HL-60 (cell line): ENCODE results near the gene COP1.

Experiments
- DNase-seq, 2 experiments: peaks; one replicate each; pipeline ENCODE4 v3.0.0-alpha.2; 2010 to 2020; ENCODE audit warnings: low read depth in 1 of 2, low spot score in 1 of 2
- H3K27ac ChIP-seq: fragments of 250-450 bp; sonication (Bioruptor Pico); replicated peaks from 2 replicates; pipeline ENCODE4 v1.5.1; 2020; ENCODE audit warnings: mild to moderate bottlenecking, moderate library complexity
- H3K27me3 ChIP-seq: fragments of 250-450 bp; sonication (Bioruptor Pico); 2 replicates; pipeline ENCODE4 v1.5.1; 2021; ENCODE audit warnings: mild to moderate bottlenecking, moderate library complexity; ENCODE audit not compliant: insufficient read depth, poor library complexity, severe bottlenecking
- H3K4me3 ChIP-seq: replicated peaks from 2 replicates; pipeline ENCODE4 v1.5.1; 2011; ENCODE audit warnings: mild to moderate bottlenecking, control low read depth, low read length; ENCODE audit not compliant: insufficient read depth
- GABPA ChIP-seq: IDR thresholded peaks from 2 replicates; pipeline ENCODE4 v1.6.1; 2012; ENCODE audit warnings: low read depth
- POLR2AphosphoS5 ChIP-seq: IDR thresholded peaks from 2 replicates; pipeline ENCODE4 v1.6.1; 2012; ENCODE audit warnings: low read depth
- SPI1 ChIP-seq: IDR thresholded peaks from 2 replicates; pipeline ENCODE4 v1.6.1; 2012; ENCODE audit warnings: low read depth, mild to moderate bottlenecking, borderline replicate concordance
- TF ChIP-seq, protein P1 (sequence below): IDR thresholded peaks from 2 replicates; pipeline ENCODE4 v1.6.1; 2012; ENCODE audit warnings: low read depth; ENCODE audit not compliant: insufficient replicate concordance
- TF ChIP-seq, protein P2 (sequence below): IDR thresholded peaks from one replicate; pipeline ENCODE4 v1.5.1; 2011; ENCODE audit warnings: low read length, control low read depth, inconsistent platforms; ENCODE audit not compliant: insufficient read depth

The COP1 gene

DNA sequence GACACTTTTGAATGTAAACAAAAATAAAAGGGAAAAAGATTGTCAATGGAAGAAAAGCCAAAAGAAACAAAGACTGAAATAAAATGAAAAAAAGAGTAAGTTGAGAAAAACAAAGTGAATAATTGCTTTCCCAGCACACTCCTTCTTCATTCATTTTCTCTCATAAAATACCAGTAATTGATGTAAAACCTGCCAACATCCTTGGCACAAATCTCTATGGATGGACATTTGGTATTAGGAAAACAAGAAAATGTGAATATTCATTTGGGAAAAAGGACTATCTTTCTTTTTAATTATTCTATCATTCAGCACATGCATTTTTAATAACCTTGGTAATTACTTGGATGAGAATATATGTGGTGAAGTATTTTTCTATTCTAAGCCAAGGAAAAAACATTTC, 259.3 kb downstream of the COP1 start:
- no peak overlapping the region for H3K4me3 ChIP-seq
- no peak for DNase-seq
- no peak overlapping the region for H3K27ac ChIP-seq
- TF ChIP-seq POLR2AphosphoS5 (no peak), SPI1 (no peak), GABPA (no peak)
- TF ChIP-seq, protein P1, sequence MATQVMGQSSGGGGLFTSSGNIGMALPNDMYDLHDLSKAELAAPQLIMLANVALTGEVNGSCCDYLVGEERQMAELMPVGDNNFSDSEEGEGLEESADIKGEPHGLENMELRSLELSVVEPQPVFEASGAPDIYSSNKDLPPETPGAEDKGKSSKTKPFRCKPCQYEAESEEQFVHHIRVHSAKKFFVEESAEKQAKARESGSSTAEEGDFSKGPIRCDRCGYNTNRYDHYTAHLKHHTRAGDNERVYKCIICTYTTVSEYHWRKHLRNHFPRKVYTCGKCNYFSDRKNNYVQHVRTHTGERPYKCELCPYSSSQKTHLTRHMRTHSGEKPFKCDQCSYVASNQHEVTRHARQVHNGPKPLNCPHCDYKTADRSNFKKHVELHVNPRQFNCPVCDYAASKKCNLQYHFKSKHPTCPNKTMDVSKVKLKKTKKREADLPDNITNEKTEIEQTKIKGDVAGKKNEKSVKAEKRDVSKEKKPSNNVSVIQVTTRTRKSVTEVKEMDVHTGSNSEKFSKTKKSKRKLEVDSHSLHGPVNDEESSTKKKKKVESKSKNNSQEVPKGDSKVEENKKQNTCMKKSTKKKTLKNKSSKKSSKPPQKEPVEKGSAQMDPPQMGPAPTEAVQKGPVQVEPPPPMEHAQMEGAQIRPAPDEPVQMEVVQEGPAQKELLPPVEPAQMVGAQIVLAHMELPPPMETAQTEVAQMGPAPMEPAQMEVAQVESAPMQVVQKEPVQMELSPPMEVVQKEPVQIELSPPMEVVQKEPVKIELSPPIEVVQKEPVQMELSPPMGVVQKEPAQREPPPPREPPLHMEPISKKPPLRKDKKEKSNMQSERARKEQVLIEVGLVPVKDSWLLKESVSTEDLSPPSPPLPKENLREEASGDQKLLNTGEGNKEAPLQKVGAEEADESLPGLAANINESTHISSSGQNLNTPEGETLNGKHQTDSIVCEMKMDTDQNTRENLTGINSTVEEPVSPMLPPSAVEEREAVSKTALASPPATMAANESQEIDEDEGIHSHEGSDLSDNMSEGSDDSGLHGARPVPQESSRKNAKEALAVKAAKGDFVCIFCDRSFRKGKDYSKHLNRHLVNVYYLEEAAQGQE, result no peak
- TF ChIP-seq, protein P2, sequence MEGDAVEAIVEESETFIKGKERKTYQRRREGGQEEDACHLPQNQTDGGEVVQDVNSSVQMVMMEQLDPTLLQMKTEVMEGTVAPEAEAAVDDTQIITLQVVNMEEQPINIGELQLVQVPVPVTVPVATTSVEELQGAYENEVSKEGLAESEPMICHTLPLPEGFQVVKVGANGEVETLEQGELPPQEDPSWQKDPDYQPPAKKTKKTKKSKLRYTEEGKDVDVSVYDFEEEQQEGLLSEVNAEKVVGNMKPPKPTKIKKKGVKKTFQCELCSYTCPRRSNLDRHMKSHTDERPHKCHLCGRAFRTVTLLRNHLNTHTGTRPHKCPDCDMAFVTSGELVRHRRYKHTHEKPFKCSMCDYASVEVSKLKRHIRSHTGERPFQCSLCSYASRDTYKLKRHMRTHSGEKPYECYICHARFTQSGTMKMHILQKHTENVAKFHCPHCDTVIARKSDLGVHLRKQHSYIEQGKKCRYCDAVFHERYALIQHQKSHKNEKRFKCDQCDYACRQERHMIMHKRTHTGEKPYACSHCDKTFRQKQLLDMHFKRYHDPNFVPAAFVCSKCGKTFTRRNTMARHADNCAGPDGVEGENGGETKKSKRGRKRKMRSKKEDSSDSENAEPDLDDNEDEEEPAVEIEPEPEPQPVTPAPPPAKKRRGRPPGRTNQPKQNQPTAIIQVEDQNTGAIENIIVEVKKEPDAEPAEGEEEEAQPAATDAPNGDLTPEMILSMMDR, result no peak
- no peaks in the 10 kb centered on the region for H3K27me3 ChIP-seq

DNA sequence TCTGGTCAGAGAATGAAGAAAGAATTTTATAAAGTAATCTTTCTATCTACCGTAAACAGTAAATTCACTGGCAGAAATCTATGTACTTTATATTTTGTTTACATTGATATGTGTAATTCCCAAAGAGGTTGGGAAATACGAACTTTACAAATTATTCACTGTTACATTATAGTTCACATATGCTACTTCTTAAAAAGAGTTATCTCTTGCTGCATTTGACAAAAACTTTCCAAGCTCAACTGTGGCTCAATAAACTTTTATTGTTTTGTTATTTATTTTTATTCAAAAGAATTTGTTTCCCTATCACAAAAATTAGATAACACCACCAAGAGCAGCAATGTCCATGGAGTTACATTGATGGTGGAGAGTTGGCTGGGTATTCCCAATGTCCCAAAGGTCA, 262.5 kb downstream of the COP1 start:
- no peak overlapping the region for H3K27ac ChIP-seq
- no peaks in the 10 kb centered on the region for H3K27me3 ChIP-seq
- TF ChIP-seq, protein P1, result no peak
- no peak for TF ChIP-seq POLR2AphosphoS5
- no peak for TF ChIP-seq GABPA
- no peak for TF ChIP-seq SPI1
- TF ChIP-seq, protein P2, result no peak
- no peak for DNase-seq
- H3K4me3 ChIP-seq, result no peak overlapping the region

DNA sequence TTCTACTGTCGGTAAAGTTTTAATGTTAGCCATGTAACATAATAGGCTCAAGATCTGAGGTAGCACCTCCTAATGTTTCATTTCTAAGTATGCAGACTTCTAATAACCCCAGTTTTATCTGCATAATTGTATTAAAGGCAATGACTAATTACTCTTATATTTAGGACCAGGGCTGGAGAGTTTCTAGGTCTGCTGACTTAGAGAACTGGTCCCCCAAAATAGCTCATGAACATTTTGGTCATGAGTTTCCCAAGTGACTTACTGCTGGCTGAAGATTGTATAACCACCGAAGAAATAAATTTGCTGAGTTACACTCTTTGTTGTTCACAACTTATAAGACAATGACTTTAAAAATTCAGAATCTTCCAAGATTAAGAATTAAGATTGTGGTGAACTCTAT, 265.9 kb downstream of the COP1 start:
- TF ChIP-seq, protein P1, result no peak
- no peak for TF ChIP-seq GABPA
- TF ChIP-seq SPI1, result no peak
- no peak for TF ChIP-seq POLR2AphosphoS5
- TF ChIP-seq, protein P2, result no peak
- Histone ChIP-seq H3K27ac (no peak overlapping the region), H3K4me3 (no peak overlapping the region)

More for the DNA sequence above, 265.9 kb downstream of the COP1 start:
- no peak for DNase-seq
- H3K27me3 ChIP-seq, result no peaks in the 10 kb centered on the region
